Nephron (organoid): ENCODE results near the gene DOCK2.

Experiments used
- H3K27ac Mint-ChIP-seq, 3 experiments: 2 replicates each; pipeline ENCODE4 v1.8.0; 2020; ENCODE audit warnings: mixed read lengths in 3 of 3, mild to moderate bottlenecking in 2 of 3, moderate library complexity in 1 of 3
- H3K27me3 Mint-ChIP-seq: 2 replicates; pipeline ENCODE4 v1.8.0; 2021; ENCODE audit warnings: low read depth, mild to moderate bottlenecking, moderate library complexity, mixed read lengths
- H3K36me3 Mint-ChIP-seq: 2 replicates; pipeline ENCODE4 v1.8.0; 2020; ENCODE audit warnings: low read depth, mixed read lengths
- H3K4me1 Mint-ChIP-seq: 2 replicates; pipeline ENCODE4 v1.8.0; 2020; ENCODE audit warnings: mixed read lengths
- H3K4me3 Mint-ChIP-seq, 3 experiments: 2 replicates each; pipeline ENCODE4 v1.8.0; 2020; ENCODE audit warnings: mild to moderate bottlenecking in 3 of 3, mixed read lengths in 3 of 3, moderate library complexity in 2 of 3
- H3K9me3 Mint-ChIP-seq: 2 replicates; pipeline ENCODE4 v1.8.0; 2020; ENCODE audit warnings: mixed read lengths
- CTCF ChIP-seq, 3 experiments: fragments of 200-600 bp; sonication (generic); IDR thresholded peaks; one replicate each; pipeline ENCODE4 v1.5.0; 2021; ENCODE audit warnings: antibody characterized with exemption in 3 of 3; ENCODE audit not compliant: unreplicated experiment in 3 of 3

Gene DOCK2

GRCh38 chr5:170104299-170104698 lies 467.2 kb downstream of the DOCK2 start:
- Mint-ChIP-seq H3K9me3 (no peaks in the 10 kb centered on the region), H3K27ac (no peak overlapping the region), H3K27me3 (peaks cover 26% of the 10 kb centered on the region), H3K4me3 (no peak overlapping the region), H3K36me3 (no peaks in the 10 kb centered on the region), H3K4me1 (peaks cover 6% of the 10 kb centered on the region)
- no peak for TF ChIP-seq CTCF (IDR thresholded peaks at IDR 0.05; ENCODE audit: unreplicated experiment in 3 of 3)

- H3K4me3 Mint-ChIP-seq = no peak overlapping the region
- peaks cover 26% of the 10 kb centered on the region for H3K27me3 Mint-ChIP-seq
- peaks cover 6% of the 10 kb centered on the region for H3K4me1 Mint-ChIP-seq
- no peak for TF ChIP-seq CTCF (IDR thresholded peaks at IDR 0.05; ENCODE audit: unreplicated experiment in 3 of 3)
- H3K9me3 Mint-ChIP-seq = no peaks in the 10 kb centered on the region
- H3K27ac Mint-ChIP-seq = no peak overlapping the region
- no peaks in the 10 kb centered on the region for H3K36me3 Mint-ChIP-seq
Observed at GRCh38 chr5:170104710-170105109, 467.6 kb downstream of the DOCK2 start.

GRCh38 chr5:170105642-170106611 lies 468.9 kb downstream of the DOCK2 start, which contains the start of gene FOXI1:
FOXI1 (plus strand) TSS chr5:170105897; CDS start chr5:170105958, 61 bp downstream.
- Mint-ChIP-seq H3K36me3 (no peaks in the 10 kb centered on the region), H3K4me3 (no peak within 1 kb of the TSS), H3K9me3 (no peaks in the 10 kb centered on the region), H3K27me3 (peaks cover 27% of the 10 kb centered on the region), H3K27ac (no peak within 1 kb of the TSS), H3K4me1 (no peaks in the 10 kb centered on the region)
- TF ChIP-seq CTCF (IDR thresholded peaks at IDR 0.05; ENCODE audit: unreplicated experiment in 3 of 3) = no peak

GRCh38 chr5:170107674-170108073 lies 470.6 kb downstream of the DOCK2 start:
- TF ChIP-seq CTCF (IDR thresholded peaks at IDR 0.05; ENCODE audit: unreplicated experiment in 3 of 3) = no peak
- no peaks in the 10 kb centered on the region for H3K36me3 Mint-ChIP-seq
- H3K9me3 Mint-ChIP-seq = no peaks in the 10 kb centered on the region
- peaks cover 27% of the 10 kb centered on the region for H3K27me3 Mint-ChIP-seq
- no peak overlapping the region for H3K4me3 Mint-ChIP-seq
- H3K27ac Mint-ChIP-seq = no peak overlapping the region
- H3K4me1 Mint-ChIP-seq = no peaks in the 10 kb centered on the region

- no peak overlapping the region for H3K4me3 Mint-ChIP-seq
- no peaks in the 10 kb centered on the region for H3K36me3 Mint-ChIP-seq
- peaks cover 27% of the 10 kb centered on the region for H3K27me3 Mint-ChIP-seq
- TF ChIP-seq CTCF (IDR thresholded peaks at IDR 0.05; ENCODE audit: unreplicated experiment in 3 of 3) = no peak
- no peaks in the 10 kb centered on the region for H3K9me3 Mint-ChIP-seq
- H3K4me1 Mint-ChIP-seq = no peaks in the 10 kb centered on the region
- H3K27ac Mint-ChIP-seq = no peak overlapping the region
Observed at GRCh38 chr5:170108266-170108785, 471.3 kb downstream of the DOCK2 start.
